ENCODE results near the gene RIMKLB.

GRCh38 chr12:8821591-8821990 lies 123.8 kb downstream of the RIMKLB start:
- TF ChIP-seq, protein P1, sequence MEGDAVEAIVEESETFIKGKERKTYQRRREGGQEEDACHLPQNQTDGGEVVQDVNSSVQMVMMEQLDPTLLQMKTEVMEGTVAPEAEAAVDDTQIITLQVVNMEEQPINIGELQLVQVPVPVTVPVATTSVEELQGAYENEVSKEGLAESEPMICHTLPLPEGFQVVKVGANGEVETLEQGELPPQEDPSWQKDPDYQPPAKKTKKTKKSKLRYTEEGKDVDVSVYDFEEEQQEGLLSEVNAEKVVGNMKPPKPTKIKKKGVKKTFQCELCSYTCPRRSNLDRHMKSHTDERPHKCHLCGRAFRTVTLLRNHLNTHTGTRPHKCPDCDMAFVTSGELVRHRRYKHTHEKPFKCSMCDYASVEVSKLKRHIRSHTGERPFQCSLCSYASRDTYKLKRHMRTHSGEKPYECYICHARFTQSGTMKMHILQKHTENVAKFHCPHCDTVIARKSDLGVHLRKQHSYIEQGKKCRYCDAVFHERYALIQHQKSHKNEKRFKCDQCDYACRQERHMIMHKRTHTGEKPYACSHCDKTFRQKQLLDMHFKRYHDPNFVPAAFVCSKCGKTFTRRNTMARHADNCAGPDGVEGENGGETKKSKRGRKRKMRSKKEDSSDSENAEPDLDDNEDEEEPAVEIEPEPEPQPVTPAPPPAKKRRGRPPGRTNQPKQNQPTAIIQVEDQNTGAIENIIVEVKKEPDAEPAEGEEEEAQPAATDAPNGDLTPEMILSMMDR (IDR thresholded peaks at IDR 0.05), result no peak
- TF ChIP-seq POLR2AphosphoS5 (IDR thresholded peaks at IDR 0.05), result no peak
- TF ChIP-seq POLR2A (IDR thresholded peaks at IDR 0.05; ENCODE audit: low read depth), result no peak
